HCT116 (cell line): ENCODE data around the gene KRTAP10-7. TPM values are rescaled to one million over a fixed set of nuclear protein-coding genes. Genes with fewer than 3 reads are reported as not detected.

Source experiments
- ATAC-seq: fragments of 200-7000 bp; cut with Tn5 transposase; 2 replicates; pipeline ENCODE4 v1.9.1; 2020; ENCODE audit warnings: mild to moderate bottlenecking, moderate library complexity
- BruUV-seq: library from RNA; stranded (reverse); fragments of 400-500 nt; replicated peaks from 2 replicates; lab custom pipeline; 2021; lab: Mats Ljungman, UMichigan
- CTCF ChIA-PET: fragments of 300-600 bp; sonication (Branson Sonifier 250); formaldehyde crosslinking; loops from one replicate; lab custom pipeline; 2021; ENCODE audit warnings: antibody characterized with exemption; lab: Charles Lee
- POLR2A ChIA-PET: fragments of 300-600, 350-600 bp; sonication (Branson Sonifier 250); formaldehyde crosslinking; loops from one replicate; lab custom pipeline; 2021; ENCODE audit warnings: antibody characterized with exemption; lab: Charles Lee
- RAD21 ChIA-PET, 2 experiments: fragments of 300-600 bp; sonication (Branson Sonifier 250); formaldehyde crosslinking; loops; one replicate each; lab custom pipeline; 2023; ENCODE audit warnings: low total read pairs in 2 of 2; ENCODE audit not compliant: uncharacterized antibody in 2 of 2, unreplicated experiment in 2 of 2, low non-redundant PET in 1 of 2; lab: Charles Lee
- DNase-seq: peaks from one replicate; pipeline ENCODE4 v3.0.0-alpha.2; 2010; ENCODE audit warnings: low read depth, low spot score
- H2AFZ ChIP-seq: fragments of 200-600 bp; shearing (Covaris generic), sonication (generic); 2 replicates; pipeline ENCODE4 v1.6.1; 2017; ENCODE audit warnings: low read depth, mixed run types, mixed read lengths, antibody characterized with exemption, low read length; ENCODE audit not compliant: poor library complexity, severe bottlenecking
- H3K27ac ChIP-seq: 2 replicates; pipeline ENCODE4 v1.5.1; 2012; ENCODE audit warnings: low read depth, low read length
- H3K27me3 ChIP-seq: fragments of 200-600 bp; sonication (generic); 2 replicates; pipeline ENCODE4 v1.6.1; 2016; ENCODE audit warnings: mixed run types, low read length, mixed read lengths; ENCODE audit not compliant: insufficient read depth
- H3K36me3 ChIP-seq, 2 experiments: fragments of 200-500 bp in 1 of 2; fragments of 200-600 bp in 1 of 2; sonication (Bioruptor generic) in 1 of 2; sonication (generic) in 1 of 2; 2 replicates each; pipeline versions ENCODE4 v1.5.1 to v1.6.1; 2014 to 2016; ENCODE audit warnings: low read length in 2 of 2, inconsistent platforms in 1 of 2, mixed read lengths in 1 of 2, mixed run types in 1 of 2; ENCODE audit not compliant: insufficient read depth in 2 of 2, control insufficient read depth in 1 of 2
- H3K4me1 ChIP-seq, 2 experiments: fragments of 200-600 bp in 1 of 2; sonication (generic) in 1 of 2; 2 replicates each; pipeline versions ENCODE4 v1.5.1 to v1.6.1; 2012 to 2017; ENCODE audit warnings: low read length in 2 of 2, inconsistent platforms in 1 of 2, mild to moderate bottlenecking in 1 of 2, mixed read lengths in 1 of 2, mixed run types in 1 of 2, moderate library complexity in 1 of 2; ENCODE audit not compliant: insufficient read depth in 2 of 2, control insufficient read depth in 1 of 2
- H3K4me2 ChIP-seq: fragments of 200-600 bp; sonication (generic); 2 replicates; pipeline ENCODE4 v1.6.1; 2017; ENCODE audit warnings: mixed run types, low read length, mixed read lengths
- H3K4me3 ChIP-seq, 2 experiments: fragments of 200-600 bp in 1 of 2; sonication (generic) in 1 of 2; replicated peaks in 1 of 2; 2 replicates each; pipeline ENCODE4 v1.5.1; 2011 to 2016; ENCODE audit warnings: low read length in 2 of 2, control low read depth in 1 of 2, low read depth in 1 of 2, mild to moderate bottlenecking in 1 of 2, mixed read lengths in 1 of 2, mixed run types in 1 of 2
- H3K79me2 ChIP-seq: fragments of 200-600 bp; sonication (generic); 2 replicates; pipeline ENCODE4 v1.6.1; 2017; ENCODE audit warnings: mild to moderate bottlenecking, mixed run types, low read length, moderate library complexity, mixed read lengths; ENCODE audit not compliant: insufficient read depth
- H3K9ac ChIP-seq: fragments of 200-600 bp; sonication (generic); 2 replicates; pipeline ENCODE4 v1.6.1; 2016; ENCODE audit warnings: low read length, mixed read lengths
- H3K9me2 ChIP-seq: fragments of 200-600 bp; sonication (generic), shearing (Covaris generic); 2 replicates; pipeline ENCODE4 v1.6.1; 2017; ENCODE audit warnings: mixed run types, mild to moderate bottlenecking, moderate library complexity; ENCODE audit not compliant: insufficient read depth
- H3K9me3 ChIP-seq, 2 experiments: fragments of 200-500 bp in 1 of 2; fragments of 200-600 bp in 1 of 2; sonication (Bioruptor generic) in 1 of 2; sonication (generic) in 1 of 2; 2 replicates each; pipeline ENCODE4 v1.6.1; 2014 to 2017; ENCODE audit warnings: low read length in 2 of 2, mixed read lengths in 2 of 2, inconsistent platforms in 1 of 2, low read depth in 1 of 2, mild to moderate bottlenecking in 1 of 2, mixed run types in 1 of 2, moderate library complexity in 1 of 2; ENCODE audit not compliant: control insufficient read depth in 1 of 2, insufficient read depth in 1 of 2
- H4K20me1 ChIP-seq: fragments of 200-600 bp; sonication (generic), shearing (Covaris generic); 2 replicates; pipeline ENCODE4 v1.6.1; 2017; ENCODE audit warnings: mixed run types, mild to moderate bottlenecking, moderate library complexity; ENCODE audit not compliant: insufficient read depth
- CTCF ChIP-seq, 3 experiments: fragments of 200-600 bp in 1 of 3; sonication (generic) in 1 of 3; IDR thresholded peaks in 2 of 3; conservative IDR thresholded peaks in 1 of 3; 2 replicates each; pipeline ENCODE4 v1.5.1; 2012 to 2017; ENCODE audit warnings: low read depth in 2 of 3, low read length in 2 of 3, antibody characterized with exemption in 1 of 3, borderline replicate concordance in 1 of 3, control low read depth in 1 of 3, mild to moderate bottlenecking in 1 of 3, mixed read lengths in 1 of 3, mixed run types in 1 of 3, moderate library complexity in 1 of 3; ENCODE audit not compliant: insufficient read depth in 1 of 3
- EGR1 ChIP-seq: IDR thresholded peaks from 2 replicates; pipeline ENCODE4 v1.6.1; 2012; ENCODE audit warnings: low read depth
- ELF1 ChIP-seq: IDR thresholded peaks from 2 replicates; pipeline ENCODE4 v1.6.1; 2012; ENCODE audit warnings: low read depth, borderline replicate concordance
- EZH2phosphoT487 ChIP-seq: fragments of 200-600 bp; IDR thresholded peaks from 2 replicates; pipeline ENCODE4 v1.6.1; 2018; ENCODE audit warnings: antibody characterized with exemption, borderline replicate concordance
- FOSL1 ChIP-seq: IDR thresholded peaks from 2 replicates; pipeline ENCODE4 v1.6.1; 2012; ENCODE audit warnings: low read depth
- MAX ChIP-seq: IDR thresholded peaks from 2 replicates; pipeline ENCODE4 v1.6.1; 2012
- POLR2A ChIP-seq: IDR thresholded peaks from 2 replicates; pipeline ENCODE4 v1.7.0; 2011; ENCODE audit warnings: borderline replicate concordance; ENCODE audit not compliant: insufficient read depth, insufficient read length; ENCODE audit errors: extremely low read depth
- RAD21 ChIP-seq: IDR thresholded peaks from 2 replicates; pipeline ENCODE4 v1.6.1; 2012; ENCODE audit warnings: low read depth, mild to moderate bottlenecking
- REST ChIP-seq: IDR thresholded peaks from 2 replicates; pipeline ENCODE4 v1.6.1; 2012; ENCODE audit warnings: low read depth
- SIN3A ChIP-seq: IDR thresholded peaks from 2 replicates; pipeline ENCODE4 v1.6.1; 2012; ENCODE audit warnings: low read depth
- SP1 ChIP-seq: IDR thresholded peaks from 2 replicates; pipeline ENCODE4 v1.6.1; 2012; ENCODE audit warnings: low read depth
- SRF ChIP-seq: IDR thresholded peaks from 2 replicates; pipeline ENCODE4 v1.6.1; 2012; ENCODE audit warnings: low read depth
- ZBTB33 ChIP-seq: IDR thresholded peaks from 2 replicates; pipeline ENCODE4 v1.6.1; 2011; ENCODE audit warnings: mild to moderate bottlenecking, low read length, moderate library complexity; ENCODE audit not compliant: insufficient replicate concordance; ENCODE audit errors: extremely low read depth
- ZFX ChIP-seq: fragments of 450-650 bp; IDR thresholded peaks from 2 replicates; pipeline ENCODE4 v1.6.1; 2017
- ZNF274 ChIP-seq: fragments of 200-500 bp; sonication (Bioruptor generic); IDR thresholded peaks from 2 replicates; pipeline ENCODE4 v1.6.1; 2014; ENCODE audit warnings: mild to moderate bottlenecking, low read depth, low read length, inconsistent platforms
- intact Hi-C: fragments of 100-400 bp; cut with micrococcal nuclease; formaldehyde crosslinking; loops from 2 replicates; pipeline ENCODE4 v1.10.0; 2022
- total RNA-seq: library from RNA; stranded (reverse); gene quantifications from one replicate; pipeline ENCODE4 v1.2.1, GENCODE V29; 2021; ENCODE audit not compliant: unreplicated experiment

KRTAP10-7 gene
- total RNA-seq, 1 experiment from 2014 or later: not detected

GRCh38 chr21:44552681-44553080 lies 47.7 kb upstream of the KRTAP10-7 start (continued):
- TF ChIP-seq EZH2phosphoT487 (no peak), EGR1 (no peak), SRF (no peak)

- H3K9me2 ChIP-seq: no peaks in the 10 kb centered on the region
- ATAC-seq (no peak), DNase-seq (no peak)
- no peaks in the 10 kb centered on the region for H3K79me2 ChIP-seq
- no peak overlapping the region for H3K27ac ChIP-seq
- H3K4me2 ChIP-seq: no peak overlapping the region
- intact Hi-C loops: no loop called here
- no TSS peak for BruUV-seq
- ChIA-PET CTCF (no interaction called here), RAD21 (no interaction called here), POLR2A (no interaction called here)
- no peak overlapping the region for H2AFZ ChIP-seq
- no peaks in the 10 kb centered on the region for H4K20me1 ChIP-seq
- H3K9me3 ChIP-seq: no peaks in the 10 kb centered on the region
- TF ChIP-seq ZNF274: no peak
- no peak for TF ChIP-seq FOSL1
- no peak for TF ChIP-seq ZFX
- no peak for TF ChIP-seq ZBTB33
- TF ChIP-seq POLR2A: no peak
- TF ChIP-seq REST: no peak
- no peak for TF ChIP-seq SP1
- TF ChIP-seq ELF1: no peak
- TF ChIP-seq EZH2phosphoT487: no peak
- TF ChIP-seq CTCF (IDR thresholded peaks at IDR 0.05 in 2 of 3, conservative IDR thresholded peaks at IDR 0.05 in 1 of 3; ENCODE audit: borderline replicate concordance in 1 of 3, insufficient read depth in 1 of 3, low read depth in 2 of 3, low read length in 2 of 3): no peak
- no peak for TF ChIP-seq RAD21
- TF ChIP-seq EGR1: no peak
- TF ChIP-seq MAX: no peak
- no peak for TF ChIP-seq SIN3A
- H3K9ac ChIP-seq: no peak overlapping the region
- no peaks in the 10 kb centered on the region for H3K4me1 ChIP-seq
- H3K27me3 ChIP-seq: no peaks in the 10 kb centered on the region; the same call in 1 of the 2 replicates
- H3K36me3 ChIP-seq: no peaks in the 10 kb centered on the region
- H3K4me3 ChIP-seq: no peak overlapping the region
Measured at GRCh38 chr21:44555200-44555875, 45.1 kb upstream of the KRTAP10-7 start.
